Keratinocyte (primary cell): ENCODE data around the gene HMGB1. TPM values are rescaled to one million over a fixed set of nuclear protein-coding genes. Genes with fewer than 3 reads are reported as not detected.

Experiments
- DNase-seq: peaks from one replicate; pipeline ENCODE4 v3.0.0-alpha.2; 2011; ENCODE audit warnings: low read depth, missing footprints, low spot score
- FAIRE-seq: peaks from 2 replicates; lab custom pipeline; 2011; peaks lifted over from hg19 to GRCh38; lab: Jason Lieb, UNC
- H2AFZ ChIP-seq: 2 replicates; pipeline ENCODE4 v1.6.0; 2012; ENCODE audit warnings: low read length, control low read depth, inconsistent platforms; ENCODE audit not compliant: control insufficient read depth
- H3K27ac ChIP-seq: 2 replicates; pipeline ENCODE4 v1.5.1; 2011; ENCODE audit warnings: low read length; ENCODE audit not compliant: control insufficient read depth, insufficient read depth
- H3K27me3 ChIP-seq: 3 replicates; pipeline ENCODE4 v1.6.0; 2011; ENCODE audit warnings: low read length; ENCODE audit not compliant: control insufficient read depth, insufficient read depth; ENCODE audit errors: extremely low read depth
- H3K36me3 ChIP-seq, 2 experiments: 2 replicates in 1 of 2; 3 replicates in 1 of 2; pipeline ENCODE4 v1.5.1; 2011; ENCODE audit warnings: low read length in 2 of 2, mild to moderate bottlenecking in 1 of 2; ENCODE audit not compliant: control insufficient read depth in 2 of 2, insufficient read depth in 2 of 2; ENCODE audit errors: extremely low read depth in 1 of 2
- H3K4me1 ChIP-seq: 3 replicates; pipeline ENCODE4 v1.5.1; 2011; ENCODE audit warnings: low read length; ENCODE audit not compliant: control insufficient read depth, insufficient read depth; ENCODE audit errors: extremely low read depth
- H3K4me2 ChIP-seq: 3 replicates; pipeline ENCODE4 v1.6.0; 2011; ENCODE audit warnings: low read depth, low read length; ENCODE audit not compliant: control insufficient read depth, insufficient read depth; ENCODE audit errors: extremely low read depth
- H3K4me3 ChIP-seq, 3 experiments: fragments of 200-600 bp in 1 of 3; sonication (generic) in 1 of 3; 2 replicates in 2 of 3; 3 replicates in 1 of 3; pipeline ENCODE4 v1.5.1; 2011 to 2016; ENCODE audit warnings: low read length in 3 of 3, mild to moderate bottlenecking in 3 of 3, control low read depth in 2 of 3, inconsistent platforms in 1 of 3, low read depth in 1 of 3, mixed read lengths in 1 of 3, mixed run types in 1 of 3, moderate library complexity in 1 of 3; ENCODE audit not compliant: control insufficient read depth in 2 of 3, insufficient read depth in 2 of 3; ENCODE audit errors: extremely low read depth in 1 of 3
- H3K79me2 ChIP-seq: 2 replicates; pipeline ENCODE4 v1.6.0; 2012; ENCODE audit warnings: low read length; ENCODE audit not compliant: control insufficient read depth, insufficient read depth
- H3K9ac ChIP-seq: 3 replicates; pipeline ENCODE4 v1.6.0; 2011; ENCODE audit warnings: low read length; ENCODE audit not compliant: control insufficient read depth, insufficient read depth; ENCODE audit errors: extremely low read depth
- H3K9me1 ChIP-seq: 3 replicates; pipeline ENCODE4 v1.6.0; 2011; ENCODE audit warnings: low read length; ENCODE audit not compliant: control insufficient read depth, insufficient read depth; ENCODE audit errors: extremely low read depth
- H3K9me3 ChIP-seq: 2 replicates; pipeline ENCODE4 v1.5.1; 2012; ENCODE audit warnings: low read depth, low read length; ENCODE audit not compliant: control insufficient read depth
- H4K20me1 ChIP-seq: 3 replicates; pipeline ENCODE4 v1.6.0; 2011; ENCODE audit warnings: low read length; ENCODE audit not compliant: control insufficient read depth, insufficient read depth; ENCODE audit errors: extremely low read depth
- CTCF ChIP-seq, 3 experiments: IDR thresholded peaks in 1 of 3; conservative IDR thresholded peaks in 1 of 3; optimal IDR thresholded peaks in 1 of 3; 2 replicates in 2 of 3; 3 replicates in 1 of 3; pipeline versions ENCODE3 to v1.5.1; 2011; ENCODE audit warnings: low read length in 3 of 3, mild to moderate bottlenecking in 3 of 3, moderate library complexity in 2 of 3, control low read depth in 1 of 3, inconsistent platforms in 1 of 3; ENCODE audit not compliant: insufficient read depth in 2 of 3; ENCODE audit errors: extremely low read depth in 1 of 3
- EZH2 ChIP-seq: IDR thresholded peaks from one replicate; pipeline ENCODE4 v1.6.1; 2012; ENCODE audit warnings: inconsistent platforms, mild to moderate bottlenecking, low read length, moderate library complexity
- dilution Hi-C: fragments of 300-500 bp; cut with MboI; formaldehyde crosslinking; loops from one replicate; pipeline ENCODE4 v1.7.0; 2020; ENCODE audit warnings: low sequenced_read_pairs; ENCODE audit not compliant: extremely low pct_ligation_motif_present
- polyA plus RNA-seq, 5 experiments: library from polyadenylated mRNA; depleted of rRNA in 3 of 5; stranded (reverse) in 3 of 5; stranded (forward) in 1 of 5; unstranded in 1 of 5; fragments of >200 nt; gene quantifications; 1 replicate in 1 of 5; 2 replicates in 3 of 5; 3 replicates in 1 of 5; pipeline versions ENCODE4 v1.2.1 to v1.2.3, GENCODE V29; 2011 to 2012; ENCODE audit warnings: missing spikeins in 2 of 5, low read depth in 1 of 5, low replicate concordance in 1 of 5

HMGB1 gene
- polyA plus RNA-seq, 1 donor (not counting 4 experiments of a cell fraction or from before 2014, with no cell fraction given): 221 TPM

- no peaks in the 10 kb centered on the region for H3K27me3 ChIP-seq
- no peaks in the 10 kb centered on the region for H3K36me3 ChIP-seq
- no peak overlapping the region for H3K27ac ChIP-seq
- TF ChIP-seq CTCF (optimal IDR thresholded peaks at IDR 0.05 in 1 of 3, IDR thresholded peaks at IDR 0.05 in 1 of 3, conservative IDR thresholded peaks at IDR 0.05 in 1 of 3; ENCODE audit: extremely low read depth in 1 of 3, insufficient read depth in 2 of 3, low read length in 3 of 3) (no peak), EZH2 (no peak)
- H3K9me1 ChIP-seq: no peaks in the 10 kb centered on the region
- FAIRE-seq (no peak), DNase-seq (no peak)
- no peak overlapping the region for H2AFZ ChIP-seq
- peaks cover 16% of the 10 kb centered on the region for H3K4me1 ChIP-seq
- H3K9ac ChIP-seq: no peak overlapping the region
- H3K79me2 ChIP-seq: no peaks in the 10 kb centered on the region
- no peak overlapping the region for H3K4me2 ChIP-seq
- dilution Hi-C loops: no loop called here
- no peak overlapping the region for H3K4me3 ChIP-seq
- H4K20me1 ChIP-seq: no peaks in the 10 kb centered on the region
- no peaks in the 10 kb centered on the region for H3K9me3 ChIP-seq
Measured at GRCh38 chr13:30412346-30412745, 53.4 kb downstream of the HMGB1 start.

GRCh38 chr13:30410705-30411125, 55.0 kb downstream of the HMGB1 start:
- Histone ChIP-seq H3K9me1 (no peaks in the 10 kb centered on the region), H4K20me1 (no peaks in the 10 kb centered on the region), H3K79me2 (no peaks in the 10 kb centered on the region), H3K27ac (no peak overlapping the region), H3K27me3 (no peaks in the 10 kb centered on the region), H3K9ac (no peak overlapping the region), H3K9me3 (no peaks in the 10 kb centered on the region), H2AFZ (no peak overlapping the region), H3K4me3 (no peak overlapping the region), H3K4me2 (no peak overlapping the region), H3K36me3 (no peaks in the 10 kb centered on the region), H3K4me1 (peaks cover 16% of the 10 kb centered on the region)
- TF ChIP-seq CTCF (optimal IDR thresholded peaks at IDR 0.05 in 1 of 3, IDR thresholded peaks at IDR 0.05 in 1 of 3, conservative IDR thresholded peaks at IDR 0.05 in 1 of 3; ENCODE audit: extremely low read depth in 1 of 3, insufficient read depth in 2 of 3, low read length in 3 of 3) (no peak), EZH2 (no peak)
- DNase-seq (no peak), FAIRE-seq (no peak)
- dilution Hi-C loops: no loop called here
